Thoracic aorta (tissue), 2 donors: ENCODE results near the gene PRSS3. TPM values are rescaled to one million over a fixed set of nuclear protein-coding genes. Genes with fewer than 3 reads are reported as not detected.
"Not testable (repeated sequence)": the region's sequence is repeated elsewhere in the genome, so short reads cannot be mapped to it uniquely, and the experiment has no call there.

Source experiments
- ATAC-seq: fragments of 150-250 bp; one replicate; pipeline ENCODE4 v1.8.0; 2017; ENCODE audit warnings: low read depth; ENCODE audit not compliant: insufficient number of reproducible peaks, low FRiP score
- DNase-seq: peaks from one replicate; pipeline ENCODE4 v3.0.0-alpha.2; 2020; ENCODE audit warnings: low spot score
- H3K27ac ChIP-seq, 2 donors: fragments of 200-600 bp; sonication (generic); 1 replicate in 1 of 2; 2 replicates in 1 of 2; pipeline ENCODE4 v1.5.1; 2016; ENCODE audit warnings: mild to moderate bottlenecking in 2 of 2, moderate library complexity in 2 of 2
- H3K27me3 ChIP-seq: fragments of 200-600 bp; sonication (generic); replicated peaks from 2 replicates; pipeline ENCODE4 v1.6.0; 2016; ENCODE audit warnings: mild to moderate bottlenecking; ENCODE audit not compliant: insufficient read depth
- H3K36me3 ChIP-seq: fragments of 200-600 bp; sonication (generic); one replicate; pipeline ENCODE4 v1.5.1; 2016
- H3K4me1 ChIP-seq, 2 donors: fragments of 200-600 bp; sonication (generic); 1 replicate in 1 of 2; 2 replicates in 1 of 2; pipeline versions ENCODE4 v1.5.1 to v1.6.0; 2016; ENCODE audit warnings: low read depth in 2 of 2, mild to moderate bottlenecking in 1 of 2; ENCODE audit not compliant: control insufficient read depth in 1 of 2
- H3K4me3 ChIP-seq: fragments of 200-600 bp; sonication (generic); 2 replicates; pipeline ENCODE4 v1.5.1; 2016; ENCODE audit warnings: mild to moderate bottlenecking
- H3K9me3 ChIP-seq: fragments of 200-600 bp; sonication (generic); 2 replicates; pipeline ENCODE4 v1.5.1; 2016
- total RNA-seq, 2 donors: library from RNA; depleted of rRNA; stranded (reverse); fragments of >200 nt; gene quantifications; one replicate each; pipeline versions ENCODE4 v1.1.0 to v1.2.3, GENCODE V29; 2016
- TF ChIP-seq, protein P1 (sequence below): fragments of 200-600 bp; sonication (generic); IDR thresholded peaks from one replicate; pipeline ENCODE4 v1.5.1; 2019; ENCODE audit warnings: antibody characterized with exemption

The PRSS3 gene
- total RNA-seq, 2 donors from 2014 or later = 1.1 TPM; not detected in 1

DNA sequence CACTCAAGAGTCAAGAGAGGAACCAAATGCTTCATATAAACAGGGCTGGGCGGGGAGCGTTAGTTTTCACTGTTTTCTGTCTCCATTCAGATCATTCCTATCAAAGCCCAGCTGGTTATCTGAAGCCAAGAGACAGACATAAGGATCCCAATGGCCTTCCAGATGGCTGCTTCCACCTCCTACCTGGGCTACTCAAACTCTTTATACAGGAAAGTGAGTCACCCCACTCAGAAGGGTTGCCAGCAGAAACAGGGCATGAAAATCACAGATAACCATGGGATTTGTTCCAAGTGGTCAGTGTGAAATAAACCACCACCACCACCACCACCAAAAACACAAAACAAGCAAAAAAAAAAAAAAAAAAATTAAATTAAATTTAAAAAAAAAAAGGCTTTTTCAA, 5.5 kb downstream of the PRSS3 start:
- DNase-seq (no peak), ATAC-seq (no peak)
- Histone ChIP-seq H3K9me3 (no peaks in the 10 kb centered on the region), H3K36me3 (no peaks in the 10 kb centered on the region), H3K27me3 (no peaks in the 10 kb centered on the region), H3K27ac (no peak overlapping the region), H3K4me3 (no peak overlapping the region), H3K4me1 (no peaks in the 10 kb centered on the region)
- TF ChIP-seq, protein P1, sequence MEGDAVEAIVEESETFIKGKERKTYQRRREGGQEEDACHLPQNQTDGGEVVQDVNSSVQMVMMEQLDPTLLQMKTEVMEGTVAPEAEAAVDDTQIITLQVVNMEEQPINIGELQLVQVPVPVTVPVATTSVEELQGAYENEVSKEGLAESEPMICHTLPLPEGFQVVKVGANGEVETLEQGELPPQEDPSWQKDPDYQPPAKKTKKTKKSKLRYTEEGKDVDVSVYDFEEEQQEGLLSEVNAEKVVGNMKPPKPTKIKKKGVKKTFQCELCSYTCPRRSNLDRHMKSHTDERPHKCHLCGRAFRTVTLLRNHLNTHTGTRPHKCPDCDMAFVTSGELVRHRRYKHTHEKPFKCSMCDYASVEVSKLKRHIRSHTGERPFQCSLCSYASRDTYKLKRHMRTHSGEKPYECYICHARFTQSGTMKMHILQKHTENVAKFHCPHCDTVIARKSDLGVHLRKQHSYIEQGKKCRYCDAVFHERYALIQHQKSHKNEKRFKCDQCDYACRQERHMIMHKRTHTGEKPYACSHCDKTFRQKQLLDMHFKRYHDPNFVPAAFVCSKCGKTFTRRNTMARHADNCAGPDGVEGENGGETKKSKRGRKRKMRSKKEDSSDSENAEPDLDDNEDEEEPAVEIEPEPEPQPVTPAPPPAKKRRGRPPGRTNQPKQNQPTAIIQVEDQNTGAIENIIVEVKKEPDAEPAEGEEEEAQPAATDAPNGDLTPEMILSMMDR = no peak

DNA sequence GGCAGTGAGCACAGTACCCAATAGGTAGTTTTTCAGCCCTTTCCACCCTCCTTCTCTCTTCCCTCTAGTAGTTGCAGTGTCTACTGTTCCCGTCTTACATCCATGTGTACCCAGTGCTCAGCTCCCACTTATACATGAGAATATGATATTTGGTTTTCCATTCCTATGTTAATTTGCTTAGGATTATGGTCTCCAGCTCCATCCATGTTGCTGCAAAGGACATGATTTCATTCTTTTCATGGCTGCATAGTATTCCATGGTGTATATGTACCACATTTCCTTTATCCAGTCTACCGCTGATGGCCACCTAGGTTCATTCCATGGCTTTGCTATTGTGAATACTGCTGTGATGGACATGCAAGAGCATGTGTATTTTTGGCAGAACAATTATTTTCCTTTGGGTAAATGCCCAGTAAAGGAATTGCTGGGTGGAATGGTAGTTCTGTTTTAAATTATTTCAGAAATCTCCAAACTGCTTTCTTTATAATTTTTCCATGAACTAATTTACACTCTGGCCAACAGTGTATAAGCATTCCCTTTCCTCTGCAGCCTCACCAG, 6.7 kb downstream of the PRSS3 start:
- not testable (repeated sequence) for DNase-seq, H3K27me3 ChIP-seq, H3K36me3 ChIP-seq, H3K9me3 ChIP-seq, H3K27ac ChIP-seq, H3K4me3 ChIP-seq, ATAC-seq, H3K4me1 ChIP-seq

DNA sequence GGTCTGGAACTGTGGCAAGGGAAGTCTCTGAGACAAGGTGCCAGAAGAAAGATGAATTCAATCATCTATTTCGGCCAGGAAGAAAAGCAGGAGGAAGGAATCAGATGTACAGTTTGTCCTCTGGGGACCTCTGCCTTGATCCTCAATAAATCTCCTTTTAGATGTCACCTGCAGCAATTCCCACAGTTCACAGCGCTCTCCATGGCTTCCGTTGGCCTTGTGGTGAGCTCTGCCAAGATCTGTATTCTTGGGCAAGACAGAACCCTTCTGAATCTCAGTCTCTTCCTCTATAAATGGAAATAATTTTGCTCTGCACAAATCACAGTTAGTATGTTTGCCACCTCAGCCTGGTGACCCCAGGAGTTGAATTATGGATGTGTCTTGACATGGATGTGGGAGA, 8.8 kb downstream of the PRSS3 start:
- H3K9me3 ChIP-seq, ATAC-seq, H3K4me1 ChIP-seq, H3K4me3 ChIP-seq, H3K27ac ChIP-seq, DNase-seq, H3K36me3 ChIP-seq, H3K27me3 ChIP-seq: not testable (repeated sequence)

DNA sequence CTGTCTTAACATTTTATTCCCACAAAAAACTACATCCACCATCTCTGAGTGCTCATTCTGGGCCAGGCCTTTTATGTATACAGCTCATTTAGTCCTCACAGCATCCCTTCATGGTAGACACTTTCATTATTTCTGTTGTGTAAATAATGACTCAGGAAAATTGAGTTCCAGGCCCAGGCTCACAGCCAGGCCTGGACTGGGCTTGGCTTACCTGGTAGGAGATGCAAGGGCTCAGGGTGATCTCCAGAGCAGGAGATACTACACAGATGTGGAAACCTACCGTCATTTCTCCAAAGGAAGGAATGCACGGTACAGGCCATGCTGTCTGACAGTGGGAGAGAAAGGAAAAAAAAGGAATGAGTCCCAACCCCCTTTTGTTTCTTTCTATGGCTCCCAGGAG, 11.8 kb downstream of the PRSS3 start:
- not testable (repeated sequence) for H3K36me3 ChIP-seq, H3K4me3 ChIP-seq, H3K4me1 ChIP-seq, DNase-seq, H3K27me3 ChIP-seq, ATAC-seq, H3K9me3 ChIP-seq, H3K27ac ChIP-seq

DNA sequence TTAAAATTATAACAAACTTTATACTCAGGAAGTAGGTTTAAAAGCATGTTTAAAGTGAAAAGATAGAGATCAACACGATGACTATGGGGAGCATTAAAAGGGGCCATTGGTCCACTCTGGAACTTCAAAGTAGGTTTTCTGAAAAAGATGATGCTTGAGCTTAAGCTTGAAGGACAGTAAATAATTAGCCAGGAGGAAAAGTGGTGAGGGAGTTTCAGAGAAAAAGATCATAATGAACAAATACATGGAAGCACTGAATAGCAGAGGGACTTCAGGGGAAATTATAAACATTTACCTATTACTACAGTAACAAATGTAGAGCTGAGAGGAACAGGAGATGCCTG, 13.6 kb downstream of the PRSS3 start:
- not testable (repeated sequence) for H3K4me1 ChIP-seq, ATAC-seq, H3K36me3 ChIP-seq, H3K9me3 ChIP-seq, H3K27me3 ChIP-seq, H3K4me3 ChIP-seq, DNase-seq, H3K27ac ChIP-seq

DNA sequence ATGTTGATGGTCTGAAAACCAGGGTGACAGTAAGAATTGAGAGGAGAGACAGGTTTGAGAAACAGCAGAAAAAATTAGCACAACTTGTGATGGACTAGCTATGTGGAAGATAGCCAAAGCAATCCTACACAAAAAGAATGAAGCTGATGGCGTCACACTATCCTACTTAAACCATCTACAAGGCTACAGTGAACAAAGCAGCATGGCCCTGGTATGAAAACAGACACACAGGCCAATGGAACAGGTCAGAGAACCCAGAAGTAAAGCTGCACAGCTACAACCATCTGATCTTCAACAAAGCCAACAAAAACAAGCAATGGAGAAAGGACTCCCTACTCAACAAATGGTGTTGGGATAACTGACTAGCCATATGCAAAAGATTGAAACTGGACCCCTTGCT, 14.1 kb downstream of the PRSS3 start:
- no peak for DNase-seq
- H3K27me3 ChIP-seq = no peaks in the 10 kb centered on the region
- peaks cover 5 to 7% of the 10 kb centered on the region in 2 donors for H3K4me1 ChIP-seq
- no peak for ATAC-seq
- TF ChIP-seq, protein P1 = no peak
- H3K4me3 ChIP-seq = no peak overlapping the region
- no peaks in the 10 kb centered on the region for H3K9me3 ChIP-seq
- no peaks in the 10 kb centered on the region for H3K36me3 ChIP-seq
- H3K27ac ChIP-seq = no peak overlapping the region

DNA sequence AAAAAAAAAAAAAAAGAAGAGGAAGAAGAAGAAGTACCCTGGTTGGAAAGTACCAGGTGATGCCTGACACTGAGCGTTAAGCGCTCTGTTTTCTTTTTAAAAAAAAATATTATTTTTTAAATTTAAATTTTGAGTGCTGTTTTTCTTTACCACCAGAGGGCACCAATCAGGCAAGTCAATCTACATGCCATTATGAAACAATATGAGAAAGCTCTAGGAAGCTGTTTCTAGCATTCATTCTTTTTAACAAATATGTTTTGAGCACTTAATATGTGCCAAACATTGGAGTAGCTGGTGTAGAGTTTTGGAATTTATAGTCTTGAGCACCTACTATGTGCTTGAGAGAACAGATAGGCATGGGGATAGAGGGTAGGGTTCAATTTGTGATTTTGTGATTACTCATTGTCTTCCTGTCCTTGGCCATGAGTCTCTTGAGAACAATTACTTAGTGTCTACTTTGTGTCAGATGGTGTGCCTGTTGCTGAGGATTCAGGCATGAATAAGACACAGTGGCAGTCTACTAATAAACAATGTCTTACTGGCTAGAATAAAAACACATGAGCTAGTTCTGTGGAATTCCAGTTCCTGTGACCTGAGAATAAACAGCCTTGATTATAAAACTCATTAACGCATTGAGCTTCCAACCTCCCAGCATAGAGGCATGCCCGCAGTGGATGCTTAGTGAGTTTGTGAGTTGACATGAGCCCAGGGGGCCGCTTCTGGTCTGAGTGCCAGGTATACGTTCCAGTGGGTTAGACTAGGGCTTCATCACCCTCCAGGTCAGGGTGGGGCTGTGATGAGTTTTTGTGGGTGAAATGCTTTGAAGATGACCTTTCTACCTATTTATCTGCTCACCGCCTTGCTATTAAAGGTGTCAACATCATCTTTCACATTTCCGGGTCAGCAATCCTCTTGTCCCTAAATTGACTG, 18.6 kb downstream of the PRSS3 start:
- H3K27me3 ChIP-seq = no peaks in the 10 kb centered on the region
- H3K4me1 ChIP-seq = peaks cover 5 to 7% of the 10 kb centered on the region in 2 donors
- DNase-seq = no peak
- ATAC-seq = no peak
- no peaks in the 10 kb centered on the region for H3K36me3 ChIP-seq
- TF ChIP-seq, protein P1 = peak; percentile 69
- no peak overlapping the region for H3K4me3 ChIP-seq
- no peaks in the 10 kb centered on the region for H3K9me3 ChIP-seq
- peak overlapping the region in 1 of 2 donors; percentile 40 for H3K27ac ChIP-seq
